Fibroblast of lung (primary cell): ENCODE results near the gene SMOC2. TPM values are rescaled to one million over a fixed set of nuclear protein-coding genes. Genes with fewer than 3 reads are reported as not detected.

Experiments used
- DNase-seq, 2 donors: peaks; one replicate each; pipeline versions ENCODE4 v3.0.0 to v3.0.0-alpha.2; 2010; ENCODE audit warnings: low read depth in 2 of 2
- H2AFZ ChIP-seq: 2 replicates; pipeline ENCODE4 v1.5.1; 2012; ENCODE audit warnings: low read length, control low read depth, inconsistent platforms
- H3K27ac ChIP-seq: 2 replicates; pipeline ENCODE4 v1.5.1; 2011; ENCODE audit warnings: low read length, control low read depth; ENCODE audit not compliant: insufficient read depth
- H3K27me3 ChIP-seq: 2 replicates; pipeline ENCODE4 v1.5.1; 2011; ENCODE audit warnings: mild to moderate bottlenecking, low read length; ENCODE audit not compliant: control insufficient read depth, insufficient read depth
- H3K36me3 ChIP-seq: 2 replicates; pipeline ENCODE4 v1.5.1; 2011; ENCODE audit warnings: low read length; ENCODE audit not compliant: control insufficient read depth, insufficient read depth
- H3K4me1 ChIP-seq: 2 replicates; pipeline ENCODE4 v1.5.1; 2011; ENCODE audit warnings: low read length; ENCODE audit not compliant: control insufficient read depth, insufficient read depth; ENCODE audit errors: extremely low read depth
- H3K4me2 ChIP-seq: 2 replicates; pipeline ENCODE4 v1.5.1; 2011; ENCODE audit warnings: low read length, control low read depth; ENCODE audit not compliant: insufficient read depth; ENCODE audit errors: extremely low read depth
- H3K4me3 ChIP-seq, 4 experiments: fragments of 200-600 bp in 1 of 4; sonication (generic) in 1 of 4; replicated peaks in 1 of 4; 2 replicates each; pipeline ENCODE4 v1.5.1; 2011 to 2016; ENCODE audit warnings: low read length in 4 of 4, low read depth in 3 of 4, mild to moderate bottlenecking in 3 of 4, control low read depth in 2 of 4, inconsistent platforms in 1 of 4, mixed read lengths in 1 of 4; ENCODE audit not compliant: insufficient read depth in 1 of 4; ENCODE audit errors: control extremely low read depth in 1 of 4
- H3K79me2 ChIP-seq: 2 replicates; pipeline ENCODE4 v1.5.1; 2012; ENCODE audit warnings: mild to moderate bottlenecking, low read length, inconsistent platforms; ENCODE audit not compliant: control insufficient read depth, insufficient read depth
- H3K9ac ChIP-seq: 2 replicates; pipeline ENCODE4 v1.5.1; 2011; ENCODE audit warnings: mild to moderate bottlenecking, low read length, control low read depth; ENCODE audit not compliant: insufficient read depth
- H3K9me3 ChIP-seq: 2 replicates; pipeline ENCODE4 v1.5.1; 2012; ENCODE audit warnings: low read depth, low read length; ENCODE audit not compliant: control insufficient read depth, insufficient read depth
- H4K20me1 ChIP-seq: 2 replicates; pipeline ENCODE4 v1.5.1; 2011; ENCODE audit warnings: low read length; ENCODE audit not compliant: control insufficient read depth, insufficient read depth; ENCODE audit errors: extremely low read depth
- EZH2 ChIP-seq: IDR thresholded peaks from 2 replicates; pipeline ENCODE4 v1.5.1; 2012; ENCODE audit warnings: low read length, control low read depth, mild to moderate bottlenecking; ENCODE audit errors: missing control alignments
- polyA plus RNA-seq, 2 donors: library from polyadenylated mRNA; depleted of rRNA in 1 of 2; stranded (reverse) in 1 of 2; unstranded in 1 of 2; fragments of >200 nt; gene quantifications; 2 replicates each; pipeline ENCODE4 v1.2.1, GENCODE V29; 2011 to 2012; ENCODE audit warnings: missing spikeins in 1 of 2
- total RNA-seq: library from RNA; depleted of rRNA; stranded (reverse); fragments of >200 nt; gene quantifications from 2 replicates; pipeline ENCODE4 v1.2.1, GENCODE V29; 2014
- TF ChIP-seq, protein P1 (sequence below), 2 donors: IDR thresholded peaks in 1 of 2; conservative IDR thresholded peaks in 1 of 2; 1 replicate in 1 of 2; 2 replicates in 1 of 2; pipeline ENCODE4 v1.5.1; 2011 to 2012; ENCODE audit warnings: low read length in 2 of 2, control low read depth in 1 of 2, inconsistent platforms in 1 of 2, low read depth in 1 of 2, mild to moderate bottlenecking in 1 of 2

The SMOC2 gene
- total and polyA plus RNA-seq, 2 donors (not counting 1 experiment from before 2014, with no cell fraction given), result not detected

GRCh38 chr6:168469926-168470325 is 28.9 kb downstream of the SMOC2 start:
- DNase-seq, result no peak
- H3K4me3 ChIP-seq, result no peak overlapping the region
- H3K36me3 ChIP-seq, result no peaks in the 10 kb centered on the region
- H3K4me2 ChIP-seq, result no peak overlapping the region
- TF ChIP-seq, protein P1, sequence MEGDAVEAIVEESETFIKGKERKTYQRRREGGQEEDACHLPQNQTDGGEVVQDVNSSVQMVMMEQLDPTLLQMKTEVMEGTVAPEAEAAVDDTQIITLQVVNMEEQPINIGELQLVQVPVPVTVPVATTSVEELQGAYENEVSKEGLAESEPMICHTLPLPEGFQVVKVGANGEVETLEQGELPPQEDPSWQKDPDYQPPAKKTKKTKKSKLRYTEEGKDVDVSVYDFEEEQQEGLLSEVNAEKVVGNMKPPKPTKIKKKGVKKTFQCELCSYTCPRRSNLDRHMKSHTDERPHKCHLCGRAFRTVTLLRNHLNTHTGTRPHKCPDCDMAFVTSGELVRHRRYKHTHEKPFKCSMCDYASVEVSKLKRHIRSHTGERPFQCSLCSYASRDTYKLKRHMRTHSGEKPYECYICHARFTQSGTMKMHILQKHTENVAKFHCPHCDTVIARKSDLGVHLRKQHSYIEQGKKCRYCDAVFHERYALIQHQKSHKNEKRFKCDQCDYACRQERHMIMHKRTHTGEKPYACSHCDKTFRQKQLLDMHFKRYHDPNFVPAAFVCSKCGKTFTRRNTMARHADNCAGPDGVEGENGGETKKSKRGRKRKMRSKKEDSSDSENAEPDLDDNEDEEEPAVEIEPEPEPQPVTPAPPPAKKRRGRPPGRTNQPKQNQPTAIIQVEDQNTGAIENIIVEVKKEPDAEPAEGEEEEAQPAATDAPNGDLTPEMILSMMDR (conservative IDR thresholded peaks at IDR 0.05 in 1 of 2, IDR thresholded peaks at IDR 0.05 in 1 of 2; ENCODE audit: low read depth in 1 of 2, low read length in 2 of 2), result no peak
- TF ChIP-seq EZH2, result no peak
- H3K9ac ChIP-seq, result no peak overlapping the region
- no peak overlapping the region for H3K27ac ChIP-seq
- no peaks in the 10 kb centered on the region for H3K4me1 ChIP-seq
- H2AFZ ChIP-seq, result no peak overlapping the region
- H4K20me1 ChIP-seq, result no peaks in the 10 kb centered on the region
- no peaks in the 10 kb centered on the region for H3K9me3 ChIP-seq
- H3K79me2 ChIP-seq, result no peaks in the 10 kb centered on the region
- H3K27me3 ChIP-seq, result no peaks in the 10 kb centered on the region

DNA sequence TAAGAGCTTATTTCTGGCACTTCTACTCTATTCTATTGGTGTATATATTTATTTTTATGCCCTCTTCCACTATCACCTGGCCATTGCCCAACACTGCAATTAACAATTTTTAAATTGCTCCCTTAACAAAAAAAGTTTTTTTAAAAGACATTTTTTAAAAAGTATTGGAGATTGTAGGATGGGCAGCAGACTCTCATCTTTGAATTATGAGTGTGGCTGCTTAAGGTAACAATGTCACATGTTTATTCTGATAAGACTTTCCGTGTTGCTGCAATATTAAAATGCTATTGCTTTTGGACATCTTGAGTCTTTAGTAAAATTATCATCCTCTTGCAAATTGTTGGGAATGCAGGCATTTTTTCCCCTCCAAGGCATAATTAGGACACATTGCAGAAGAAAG is 31.4 kb downstream of the SMOC2 start:
- Histone ChIP-seq H3K4me1 (no peaks in the 10 kb centered on the region), H2AFZ (no peak overlapping the region), H3K4me2 (no peak overlapping the region), H3K27me3 (no peaks in the 10 kb centered on the region), H3K4me3 (no peak overlapping the region), H3K9ac (no peak overlapping the region), H3K9me3 (no peaks in the 10 kb centered on the region), H4K20me1 (no peaks in the 10 kb centered on the region), H3K79me2 (no peaks in the 10 kb centered on the region), H3K36me3 (no peaks in the 10 kb centered on the region), H3K27ac (no peak overlapping the region)
- TF ChIP-seq EZH2, result no peak
- TF ChIP-seq, protein P1 (conservative IDR thresholded peaks at IDR 0.05 in 1 of 2, IDR thresholded peaks at IDR 0.05 in 1 of 2; ENCODE audit: low read depth in 1 of 2, low read length in 2 of 2), result no peak
- no peak for DNase-seq

- Histone ChIP-seq H3K9ac (no peak overlapping the region), H3K27me3 (no peaks in the 10 kb centered on the region), H3K4me3 (no peak overlapping the region), H3K9me3 (no peaks in the 10 kb centered on the region), H3K4me2 (no peak overlapping the region), H2AFZ (no peak overlapping the region), H4K20me1 (no peaks in the 10 kb centered on the region), H3K27ac (no peak overlapping the region), H3K79me2 (no peaks in the 10 kb centered on the region), H3K36me3 (no peaks in the 10 kb centered on the region), H3K4me1 (no peaks in the 10 kb centered on the region)
- no peak for TF ChIP-seq EZH2
- TF ChIP-seq, protein P1 (conservative IDR thresholded peaks at IDR 0.05 in 1 of 2, IDR thresholded peaks at IDR 0.05 in 1 of 2; ENCODE audit: low read depth in 1 of 2, low read length in 2 of 2), result no peak
- DNase-seq, result no peak
Measured at GRCh38 chr6:168473197-168473596, 32.2 kb downstream of the SMOC2 start.
